Suprapubic skin (tissue), 4 donors: ENCODE measurements around the gene GPD2. TPM values are rescaled to one million over a fixed set of nuclear protein-coding genes. Genes with fewer than 3 reads are reported as not detected.
"Not testable (repeated sequence)": the region's sequence is repeated elsewhere in the genome, so short reads cannot be mapped to it uniquely, and the experiment has no call there.

Experiments
- DNase-seq, 2 donors: peaks; one replicate each; pipeline ENCODE4 v3.0.0-alpha.2; 2019; ENCODE audit warnings: low spot score in 2 of 2
- H3K27ac ChIP-seq: fragments of 200-600 bp; sonication (generic); one replicate; pipeline ENCODE4 v1.5.1; 2019
- H3K27me3 ChIP-seq: fragments of 200-600 bp; sonication (generic); one replicate; pipeline ENCODE4 v1.5.1; 2019
- H3K36me3 ChIP-seq: fragments of 200-600 bp; sonication (generic); one replicate; pipeline ENCODE4 v1.5.1; 2019
- H3K4me1 ChIP-seq: fragments of 200-600 bp; sonication (generic); one replicate; pipeline ENCODE4 v1.5.1; 2019
- H3K4me3 ChIP-seq: fragments of 200-600 bp; sonication (generic); one replicate; pipeline ENCODE4 v1.5.1; 2019; ENCODE audit warnings: mild to moderate bottlenecking
- H3K9me3 ChIP-seq: fragments of 200-600 bp; sonication (generic); one replicate; pipeline ENCODE4 v1.5.1; 2019
- CTCF ChIP-seq, 2 donors: fragments of 200-600 bp in 1 of 2; fragments of 450-650 bp in 1 of 2; sonication (generic) in 1 of 2; IDR thresholded peaks; one replicate each; pipeline ENCODE4 v1.5.1; 2016 to 2019; ENCODE audit warnings: antibody characterized with exemption in 2 of 2, mild to moderate bottlenecking in 1 of 2, moderate library complexity in 1 of 2
- EP300 ChIP-seq: sonication (generic); formaldehyde crosslinking; IDR thresholded peaks from one replicate; pipeline ENCODE4 v1.6.1; 2017; ENCODE audit warnings: antibody characterized with exemption
- POLR2A ChIP-seq, 2 donors: fragments of 450-650 bp; IDR thresholded peaks; one replicate each; pipeline ENCODE4 v1.6.1; 2017; ENCODE audit warnings: antibody characterized with exemption in 2 of 2, mild to moderate bottlenecking in 2 of 2, moderate library complexity in 2 of 2
- POLR2AphosphoS5 ChIP-seq, 3 donors: sonication (generic); formaldehyde crosslinking; IDR thresholded peaks; one replicate each; pipeline ENCODE4 v1.6.1; 2017; ENCODE audit warnings: antibody characterized with exemption in 3 of 3
- WGBS: methylation state at CpG from one replicate; pipeline ENCODE4 v1.1.5; 2018; 5-methylcytosine and 5-hydroxymethylcytosine counted together
- total RNA-seq, 4 donors: library from RNA; depleted of rRNA; stranded (reverse); fragments of >200 nt; gene quantifications; one replicate each; pipeline ENCODE4 v1.1.0, GENCODE V29; 2016

Gene GPD2
- total RNA-seq, 4 donors from 2014 or later: 34.7 to 77.5 (median 50.3) TPM

GRCh38 chr2:156526950-156527636 lies 90.9 kb downstream of the GPD2 start:
- Histone ChIP-seq H3K4me1 (no peaks in the 10 kb centered on the region), H3K4me3 (no peak overlapping the region), H3K27ac (no peak overlapping the region), H3K36me3 (no peaks in the 10 kb centered on the region), H3K9me3 (no peaks in the 10 kb centered on the region), H3K27me3 (no peaks in the 10 kb centered on the region)
- no peak for DNase-seq
- 97% methylated on average over 2 of the region's 2 CpGs for WGBS
- TF ChIP-seq CTCF (IDR thresholded peaks at IDR 0.05) (no peak), POLR2A (IDR thresholded peaks at IDR 0.05) (no peak), EP300 (no peak), POLR2AphosphoS5 (IDR thresholded peaks at IDR 0.05) (no peak)

GRCh38 chr2:156528583-156528982 lies 92.4 kb downstream of the GPD2 start:
- not testable (repeated sequence) for DNase-seq, H3K4me1 ChIP-seq, H3K4me3 ChIP-seq, H3K27ac ChIP-seq, H3K27me3 ChIP-seq, H3K36me3 ChIP-seq, H3K9me3 ChIP-seq
- WGBS: 96% methylated on average over 5 of the region's 5 CpGs

DNA sequence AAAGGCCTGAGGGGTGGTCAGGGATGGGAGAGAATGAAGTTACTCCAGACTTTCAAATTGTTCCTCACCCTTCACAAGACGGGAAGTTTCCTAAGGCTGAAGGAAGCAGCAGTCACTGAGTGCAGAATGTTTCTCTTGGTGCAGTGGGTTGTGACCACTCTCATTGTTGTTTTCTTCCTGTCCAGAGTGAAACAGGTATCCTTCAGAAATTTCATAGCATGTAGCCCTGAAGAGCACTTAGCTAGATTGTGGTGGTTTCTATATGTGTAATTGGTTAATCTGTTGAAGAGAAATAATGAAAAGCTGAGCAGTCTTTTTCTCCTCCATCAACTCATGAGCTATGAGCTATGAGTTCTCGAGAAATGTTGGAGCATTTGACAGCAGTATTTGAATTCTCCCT lies 96.8 kb downstream of the GPD2 start:
- H3K27ac ChIP-seq: no peak overlapping the region

GRCh38 chr2:156536534-156536933 lies 100.4 kb downstream of the GPD2 start:
- WGBS: 64% methylated on average over 2 of the region's 2 CpGs
- no peaks in the 10 kb centered on the region for H3K9me3 ChIP-seq
- peaks cover 30% of the 10 kb centered on the region for H3K4me1 ChIP-seq
- H3K4me3 ChIP-seq: no peak overlapping the region
- H3K27ac ChIP-seq: peak overlapping the region; percentile 13
- TF ChIP-seq POLR2A (IDR thresholded peaks at IDR 0.05) (no peak), EP300 (no peak), POLR2AphosphoS5 (IDR thresholded peaks at IDR 0.05) (no peak), CTCF (IDR thresholded peaks at IDR 0.05) (no peak)
- DNase-seq: no peak
- no peaks in the 10 kb centered on the region for H3K27me3 ChIP-seq
- no peaks in the 10 kb centered on the region for H3K36me3 ChIP-seq

More for the DNA sequence above, 96.8 kb downstream of the GPD2 start:
- TF ChIP-seq EP300: no peak
- no peak for TF ChIP-seq POLR2AphosphoS5 (IDR thresholded peaks at IDR 0.05)
- no peak for DNase-seq
- H3K4me1 ChIP-seq: peaks cover 21% of the 10 kb centered on the region
- H3K27me3 ChIP-seq: no peaks in the 10 kb centered on the region
- no peak overlapping the region for H3K4me3 ChIP-seq
- H3K9me3 ChIP-seq: no peaks in the 10 kb centered on the region
- WGBS: 91% methylated on average over 2 of the region's 2 CpGs
- H3K36me3 ChIP-seq: no peaks in the 10 kb centered on the region

DNA sequence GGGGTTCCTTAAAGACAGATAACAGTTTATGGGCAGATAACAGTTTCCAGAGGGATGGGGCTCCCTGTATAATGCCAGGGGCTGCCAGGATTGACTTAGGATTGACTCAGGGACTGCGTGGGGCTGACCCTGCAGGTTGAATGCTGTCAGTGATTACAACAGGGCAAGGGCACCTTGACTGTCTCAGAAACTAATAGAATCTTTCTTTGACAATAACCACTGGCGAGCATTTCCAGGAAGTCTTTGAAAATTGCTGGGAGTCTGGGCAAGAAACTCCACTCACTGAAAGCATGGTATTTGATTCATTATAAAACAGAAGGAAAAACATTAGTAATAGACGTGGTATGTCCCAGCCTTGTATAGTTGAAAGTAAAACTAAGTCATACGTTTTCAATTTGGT lies 101.0 kb downstream of the GPD2 start:
- WGBS: 39% methylated on average over 4 of the region's 4 CpGs
- H3K4me1 ChIP-seq: peaks cover 30% of the 10 kb centered on the region
- no peak for DNase-seq
- H3K27ac ChIP-seq: peak overlapping the region; percentile 13
- no peaks in the 10 kb centered on the region for H3K27me3 ChIP-seq
- no peaks in the 10 kb centered on the region for H3K9me3 ChIP-seq
- H3K36me3 ChIP-seq: no peaks in the 10 kb centered on the region
- TF ChIP-seq POLR2AphosphoS5 (IDR thresholded peaks at IDR 0.05) (no peak), POLR2A (IDR thresholded peaks at IDR 0.05) (no peak), EP300 (no peak), CTCF (IDR thresholded peaks at IDR 0.05) (no peak)
- H3K4me3 ChIP-seq: no peak overlapping the region

DNA sequence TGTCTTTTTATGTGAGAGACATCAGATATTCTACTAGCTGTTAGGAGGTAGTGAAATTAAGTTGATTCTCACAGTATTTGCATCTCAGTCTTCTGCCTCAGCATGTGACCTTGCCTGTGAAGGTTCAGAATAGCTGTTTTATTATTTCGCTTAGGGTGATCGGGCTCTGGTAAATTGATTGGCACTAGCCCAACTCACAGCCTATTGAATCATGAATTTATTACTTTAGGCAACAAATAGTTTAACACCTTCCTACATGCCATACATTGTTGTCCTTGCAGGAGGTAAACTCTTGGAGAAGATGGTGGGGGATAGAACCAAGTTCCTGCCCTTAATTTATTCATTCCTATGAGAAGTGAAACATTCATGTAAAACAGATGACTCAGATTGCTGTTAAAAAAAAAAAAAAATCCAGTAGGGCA lies 101.9 kb downstream of the GPD2 start:
- no peak for DNase-seq
- WGBS: 62% methylated on average over 2 of the region's 2 CpGs
- Histone ChIP-seq H3K27me3 (no peaks in the 10 kb centered on the region), H3K4me3 (no peak overlapping the region), H3K27ac (no peak overlapping the region), H3K9me3 (no peaks in the 10 kb centered on the region), H3K4me1 (peaks cover 30% of the 10 kb centered on the region), H3K36me3 (no peaks in the 10 kb centered on the region)
- TF ChIP-seq POLR2A (IDR thresholded peaks at IDR 0.05): no peak
- no peak for TF ChIP-seq EP300
- no peak for TF ChIP-seq CTCF (IDR thresholded peaks at IDR 0.05)
- no peak for TF ChIP-seq POLR2AphosphoS5 (IDR thresholded peaks at IDR 0.05)
